Tracheal epithelial cell (primary cell): ENCODE data around the gene ATP13A5. TPM values are rescaled to one million over a fixed set of nuclear protein-coding genes. Genes with fewer than 3 reads are reported as not detected.

Source experiments
- total RNA-seq: library from RNA; depleted of rRNA; stranded (reverse); fragments of >200 nt; gene quantifications from 2 replicates; pipeline ENCODE4 v1.2.1, GENCODE V29; 2014

Gene ATP13A5, protein sequence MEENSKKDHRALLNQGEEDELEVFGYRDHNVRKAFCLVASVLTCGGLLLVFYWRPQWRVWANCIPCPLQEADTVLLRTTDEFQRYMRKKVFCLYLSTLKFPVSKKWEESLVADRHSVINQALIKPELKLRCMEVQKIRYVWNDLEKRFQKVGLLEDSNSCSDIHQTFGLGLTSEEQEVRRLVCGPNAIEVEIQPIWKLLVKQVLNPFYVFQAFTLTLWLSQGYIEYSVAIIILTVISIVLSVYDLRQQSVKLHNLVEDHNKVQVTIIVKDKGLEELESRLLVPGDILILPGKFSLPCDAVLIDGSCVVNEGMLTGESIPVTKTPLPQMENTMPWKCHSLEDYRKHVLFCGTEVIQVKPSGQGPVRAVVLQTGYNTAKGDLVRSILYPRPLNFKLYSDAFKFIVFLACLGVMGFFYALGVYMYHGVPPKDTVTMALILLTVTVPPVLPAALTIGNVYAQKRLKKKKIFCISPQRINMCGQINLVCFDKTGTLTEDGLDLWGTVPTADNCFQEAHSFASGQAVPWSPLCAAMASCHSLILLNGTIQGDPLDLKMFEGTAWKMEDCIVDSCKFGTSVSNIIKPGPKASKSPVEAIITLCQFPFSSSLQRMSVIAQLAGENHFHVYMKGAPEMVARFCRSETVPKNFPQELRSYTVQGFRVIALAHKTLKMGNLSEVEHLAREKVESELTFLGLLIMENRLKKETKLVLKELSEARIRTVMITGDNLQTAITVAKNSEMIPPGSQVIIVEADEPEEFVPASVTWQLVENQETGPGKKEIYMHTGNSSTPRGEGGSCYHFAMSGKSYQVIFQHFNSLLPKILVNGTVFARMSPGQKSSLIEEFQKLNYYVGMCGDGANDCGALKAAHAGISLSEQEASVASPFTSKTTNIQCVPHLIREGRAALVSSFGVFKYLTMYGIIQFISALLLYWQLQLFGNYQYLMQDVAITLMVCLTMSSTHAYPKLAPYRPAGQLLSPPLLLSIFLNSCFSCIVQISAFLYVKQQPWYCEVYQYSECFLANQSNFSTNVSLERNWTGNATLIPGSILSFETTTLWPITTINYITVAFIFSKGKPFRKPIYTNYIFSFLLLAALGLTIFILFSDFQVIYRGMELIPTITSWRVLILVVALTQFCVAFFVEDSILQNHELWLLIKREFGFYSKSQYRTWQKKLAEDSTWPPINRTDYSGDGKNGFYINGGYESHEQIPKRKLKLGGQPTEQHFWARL
- not detected in 2 replicates for total RNA-seq

DNA sequence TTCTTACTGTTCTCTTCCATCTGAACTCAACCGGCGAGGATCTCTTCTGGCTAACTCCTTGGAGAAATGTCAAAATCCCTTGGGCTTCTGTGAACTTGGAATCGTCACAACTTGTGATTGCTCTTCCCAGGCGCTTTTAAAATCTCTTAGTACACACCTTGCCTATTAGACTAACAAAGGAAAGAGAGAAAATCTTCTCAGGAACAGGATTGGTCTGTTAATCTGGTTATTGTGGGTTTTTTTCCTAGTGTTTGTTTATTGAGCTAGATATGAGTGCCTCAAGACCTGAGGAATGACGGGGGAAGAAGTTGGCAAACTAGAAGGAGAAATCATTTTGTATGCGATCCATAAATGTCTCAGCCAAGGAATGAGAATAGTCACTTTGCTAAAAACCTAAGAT is at the start of gene ATP13A5:
Gene ATP13A5, minus strand, starts transcription at position 48 of the 400 bp plus-strand sequence. Its CDS starts 28 bp downstream, at position 20.

GRCh38 chr3:193240850-193241706 is 137.5 kb downstream of the ATP13A5 start, which contains the start of gene PLAAT1:
Gene PLAAT1, plus strand, starts transcription at chr3:193241222. Its CDS starts 14,429 bp downstream, at chr3:193255651.

Other genes with a start within 250 kb of the ATP13A5 start
- gene PLAAT1, start 137.5 kb downstream of the ATP13A5 start, total RNA-seq = 0.85 and 1.2 TPM in 2 replicates
- 0.48 and 1.1 TPM in 2 replicates for gene ATP13A4, start 176.1 kb upstream of the ATP13A5 start, total RNA-seq
- gene OPA1, start 214.5 kb upstream of the ATP13A5 start, total RNA-seq = 64.3 and 87.4 TPM in 2 replicates